GM12872 (cell line): Measurements from ENCODE around the gene PGAM5.

Experiments used
- CTCF ChIP-seq: IDR thresholded peaks from 3 replicates; pipeline ENCODE4 v1.5.1; 2011; ENCODE audit warnings: low read depth, mild to moderate bottlenecking, low read length, moderate library complexity; ENCODE audit not compliant: insufficient read depth

PGAM5 gene

GRCh38 chr12:132695431-132695830 is 15.2 kb upstream of the PGAM5 start:
- no peak for TF ChIP-seq CTCF

- TF ChIP-seq CTCF: no peak
Observed at GRCh38 chr12:132698341-132698740, 12.3 kb upstream of the PGAM5 start.

- no peak for TF ChIP-seq CTCF
Observed at GRCh38 chr12:132700212-132700822, 10.3 kb upstream of the PGAM5 start.

GRCh38 chr12:132702640-132703039 is 8.0 kb upstream of the PGAM5 start:
- TF ChIP-seq CTCF: no peak

GRCh38 chr12:132703641-132704040 is 7.0 kb upstream of the PGAM5 start:
- no peak for TF ChIP-seq CTCF

GRCh38 chr12:132707241-132707640 is 3.4 kb upstream of the PGAM5 start:
- no peak for TF ChIP-seq CTCF

GRCh38 chr12:132708150-132708549 is 2.5 kb upstream of the PGAM5 start:
- TF ChIP-seq CTCF: no peak
